SK-N-SH (cell line): ENCODE data around the gene B3GAT3. TPM values are rescaled to one million over a fixed set of nuclear protein-coding genes. Genes with fewer than 3 reads are reported as not detected.

ENCODE experiments used
- CTCF ChIA-PET: fragments of 300-600, 350-600 bp; formaldehyde crosslinking; extraction: SDS; loops from one replicate; lab custom pipeline; 2021; lab: Yijun Ruan, JAX
- POLR2A ChIA-PET: fragments of 350-600 bp; sonication (Branson Sonifier 250); formaldehyde crosslinking; extraction: SDS; loops from one replicate; lab custom pipeline; 2020; ENCODE audit warnings: antibody characterized with exemption, inconsistent platforms; lab: Yijun Ruan, JAX
- DNase-seq: peaks from one replicate; pipeline ENCODE4 v3.0.0; 2012
- H2AFZ ChIP-seq: fragments of 200-600 bp; sonication (generic); 2 replicates; pipeline ENCODE4 v1.8.1; 2016; ENCODE audit warnings: antibody characterized with exemption, mild to moderate bottlenecking, low read depth
- H3F3A ChIP-seq: fragments of 200-600 bp; sonication (generic); replicated peaks from 2 replicates; pipeline ENCODE3; 2016; ENCODE audit warnings: antibody characterized with exemption, mild to moderate bottlenecking; ENCODE audit not compliant: insufficient read depth
- H3K27ac ChIP-seq, 2 experiments: fragments of 200-500 bp in 1 of 2; fragments of 200-600 bp in 1 of 2; sonication (Bioruptor generic) in 1 of 2; sonication (generic), shearing (Covaris generic) in 1 of 2; 2 replicates each; pipeline versions ENCODE4 v1.5.1 to v1.6.1; 2014 to 2016; ENCODE audit warnings: low read depth in 2 of 2, inconsistent platforms in 1 of 2, low read length in 1 of 2, mild to moderate bottlenecking in 1 of 2, mixed read lengths in 1 of 2
- H3K27me3 ChIP-seq: fragments of 200-600 bp; sonication (generic), shearing (Covaris generic); 2 replicates; pipeline ENCODE4 v1.6.1; 2016; ENCODE audit warnings: mixed run types; ENCODE audit not compliant: insufficient read depth
- H3K36me3 ChIP-seq, 2 experiments: fragments of 200-500 bp in 1 of 2; fragments of 200-600 bp in 1 of 2; sonication (Bioruptor generic) in 1 of 2; sonication (generic) in 1 of 2; replicated peaks in 1 of 2; 2 replicates each; pipeline versions ENCODE3 to v1.5.1; 2014 to 2016; ENCODE audit warnings: low read length in 1 of 2, mild to moderate bottlenecking in 1 of 2; ENCODE audit not compliant: insufficient read depth in 2 of 2, control insufficient read depth in 1 of 2
- H3K4me1 ChIP-seq, 2 experiments: fragments of 200-500 bp in 1 of 2; fragments of 200-600 bp in 1 of 2; sonication (Bioruptor generic) in 1 of 2; sonication (generic), shearing (Covaris generic) in 1 of 2; 2 replicates each; pipeline versions ENCODE4 v1.5.1 to v1.6.1; 2014 to 2016; ENCODE audit warnings: low read depth in 1 of 2, low read length in 1 of 2, mixed run types in 1 of 2; ENCODE audit not compliant: insufficient read depth in 2 of 2, control insufficient read depth in 1 of 2
- H3K4me2 ChIP-seq: fragments of 200-600 bp; sonication (generic), shearing (Covaris generic); 2 replicates; pipeline ENCODE4 v1.6.1; 2017; ENCODE audit warnings: mixed run types
- H3K4me3 ChIP-seq, 2 experiments: fragments of 200-500 bp in 1 of 2; fragments of 200-600 bp in 1 of 2; sonication (Bioruptor generic) in 1 of 2; sonication (generic), shearing (Covaris generic) in 1 of 2; 2 replicates each; pipeline versions ENCODE4 v1.5.1 to v1.8.1; 2014 to 2016; ENCODE audit warnings: low read depth in 2 of 2, inconsistent platforms in 1 of 2, low read length in 1 of 2, mild to moderate bottlenecking in 1 of 2, mixed read lengths in 1 of 2, moderate library complexity in 1 of 2
- H3K79me2 ChIP-seq: fragments of 200-600 bp; sonication (generic); 2 replicates; pipeline ENCODE4 v1.8.1; 2017; ENCODE audit warnings: mild to moderate bottlenecking; ENCODE audit not compliant: insufficient read depth
- H3K9ac ChIP-seq: fragments of 200-600 bp; sonication (generic); 2 replicates; pipeline ENCODE4 v1.6.1; 2017; ENCODE audit warnings: mixed run types
- H3K9me2 ChIP-seq: fragments of 200-600 bp; sonication (generic); 2 replicates; pipeline ENCODE4 v1.6.1; 2017; ENCODE audit warnings: mixed run types
- H3K9me3 ChIP-seq: fragments of 200-600 bp; sonication (generic); 2 replicates; pipeline ENCODE4 v1.6.1; 2017; ENCODE audit warnings: mixed run types, mild to moderate bottlenecking, moderate library complexity
- H4K20me1 ChIP-seq: fragments of 200-600 bp; sonication (generic); 2 replicates; pipeline ENCODE4 v1.6.1; 2017; ENCODE audit warnings: mild to moderate bottlenecking, mixed run types; ENCODE audit not compliant: insufficient read depth
- CHD2 ChIP-seq: fragments of 150-350 bp; IDR thresholded peaks from 2 replicates; pipeline ENCODE4 v1.6.1; 2018; ENCODE audit warnings: low read length; ENCODE audit not compliant: partially characterized antibody
- GATA2 ChIP-seq: sonication (generic); formaldehyde crosslinking; IDR thresholded peaks from 2 replicates; pipeline ENCODE4 v1.5.0; 2020; ENCODE audit warnings: mild to moderate bottlenecking, missing genetic modification reagents
- JUND ChIP-seq: IDR thresholded peaks from 2 replicates; pipeline ENCODE4 v1.4.0; 2012
- MEF2A ChIP-seq: IDR thresholded peaks from 2 replicates; pipeline ENCODE4 v1.4.0; 2012; ENCODE audit warnings: low read depth, borderline replicate concordance
- NRF1 ChIP-seq: IDR thresholded peaks from 2 replicates; pipeline ENCODE4 v1.6.1; 2012; ENCODE audit warnings: low read depth, mild to moderate bottlenecking, low read length
- RAD21 ChIP-seq: IDR thresholded peaks from 2 replicates; pipeline ENCODE4 v1.6.1; 2012; ENCODE audit warnings: mild to moderate bottlenecking, low read length
- TEAD4 ChIP-seq: IDR thresholded peaks from 2 replicates; pipeline ENCODE4 v1.4.0; 2012; ENCODE audit warnings: mild to moderate bottlenecking, borderline replicate concordance; ENCODE audit not compliant: insufficient read depth
- YY1 ChIP-seq: IDR thresholded peaks from 2 replicates; pipeline ENCODE4 v1.4.0; 2012; ENCODE audit warnings: low read depth, mild to moderate bottlenecking
- WGBS: methylation state at CpG from one replicate; pipeline ENCODE4 v1.1.6; 2017; ENCODE audit warnings: low lambda C conversion rate; 5-methylcytosine and 5-hydroxymethylcytosine counted together
- polyA plus RNA-seq, 3 experiments: library from polyadenylated mRNA; depleted of rRNA; stranded (reverse); fragments of >200 nt; gene quantifications; 2 replicates each; pipeline ENCODE4 v1.2.3, GENCODE V29; 2012
- TF ChIP-seq, protein P1 (sequence below): IDR thresholded peaks from 2 replicates; pipeline ENCODE4 v1.6.1; 2012; ENCODE audit warnings: mild to moderate bottlenecking, low read depth, low read length, moderate library complexity
- TF ChIP-seq, protein P2 (sequence below): fragments of 200-600 bp; sonication (generic); IDR thresholded peaks from 2 replicates; pipeline ENCODE4 v1.6.1; 2017; ENCODE audit warnings: antibody characterized with exemption, mild to moderate bottlenecking, moderate library complexity

Gene B3GAT3
- polyA plus RNA-seq, 1 of the 3 experiments (the other 2 are of a cell fraction) = 104 TPM

DNA sequence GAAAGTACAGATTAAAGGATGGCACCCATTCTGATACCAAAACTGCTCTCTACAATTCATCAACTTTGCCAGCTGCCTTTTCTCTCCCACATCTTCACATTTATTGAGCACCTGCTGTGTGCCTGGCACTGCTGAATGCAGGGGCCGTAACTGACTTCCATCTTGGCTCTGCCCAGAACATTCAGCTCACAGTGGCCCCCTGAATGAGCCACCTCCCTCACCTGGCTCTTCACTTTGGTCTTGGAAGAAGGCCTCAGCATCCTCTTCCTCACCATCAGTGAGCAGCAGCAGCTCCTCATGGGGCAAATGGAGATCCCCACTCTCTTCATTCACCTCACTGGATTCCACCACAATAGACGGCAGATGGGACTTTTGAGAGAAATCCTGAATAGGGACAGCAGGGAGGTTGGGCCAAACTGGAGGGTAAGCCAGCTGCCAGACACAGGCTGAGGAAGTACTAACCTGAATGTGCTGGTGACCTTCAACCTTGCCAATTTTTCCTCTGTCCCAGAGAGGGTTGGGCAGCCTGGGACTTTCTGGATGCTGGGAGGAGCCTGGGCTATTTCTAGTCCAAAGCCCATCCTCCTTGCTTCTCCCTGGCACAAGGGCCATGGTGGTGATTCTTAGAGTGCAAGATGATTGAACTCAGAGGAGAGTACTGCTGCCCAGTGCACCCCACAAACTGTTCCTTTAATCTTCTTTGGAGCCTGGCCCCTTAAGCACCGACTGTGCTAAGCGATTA lies 47.8 kb upstream of the B3GAT3 start:
- CTCF ChIA-PET = interaction anchor here (1.5 to 1.9 kb wide), 3 partner anchors 11 to 25 kb away, joined by 3 to 8 read pairs (median 4); no protein-coding TSS in a partner anchor

DNA sequence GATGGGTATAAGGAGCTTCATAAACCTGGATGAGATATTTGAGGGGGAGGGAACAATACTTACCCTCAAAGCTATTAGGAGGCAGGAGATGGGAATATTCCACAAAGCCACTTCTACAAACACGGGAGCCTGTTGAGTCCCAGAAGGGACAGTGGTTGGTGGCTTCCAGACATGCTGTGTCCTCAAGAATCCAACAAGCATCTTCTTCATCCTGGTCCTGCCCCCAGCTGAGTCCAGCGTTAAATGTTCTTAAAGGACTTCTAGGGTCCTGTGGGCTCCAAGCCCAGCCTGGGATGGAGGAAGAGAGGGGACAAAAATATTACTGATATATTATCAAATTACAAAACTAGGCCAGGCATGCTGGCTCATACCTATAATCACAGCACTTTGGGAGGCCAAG lies 45.7 kb upstream of the B3GAT3 start:
- Histone ChIP-seq H2AFZ (no peak overlapping the region), H3K9me2 (no peaks in the 10 kb centered on the region), H3K27ac (peak overlapping the region in 1 of 2 experiments; percentile 92; a peak in 2 of 4 replicates), H4K20me1 (no peaks in the 10 kb centered on the region), H3K9ac (no peak overlapping the region), H3F3A (peaks cover 38% of the 10 kb centered on the region), H3K9me3 (no peaks in the 10 kb centered on the region), H3K4me2 (peak overlapping the region; percentile 96), H3K79me2 (peaks cover 74% of the 10 kb centered on the region), H3K4me3 (no peak overlapping the region), H3K36me3 (peaks cover 20 to 24% of the 10 kb centered on the region in 2 experiments), H3K4me1 (peaks cover 16 to 22% of the 10 kb centered on the region in 2 experiments; a peak in 3 of 4 replicates), H3K27me3 (no peaks in the 10 kb centered on the region)
- no peak for DNase-seq
- 89% methylated on average over 2 of the region's 2 CpGs for WGBS
- TF ChIP-seq, protein P1, sequence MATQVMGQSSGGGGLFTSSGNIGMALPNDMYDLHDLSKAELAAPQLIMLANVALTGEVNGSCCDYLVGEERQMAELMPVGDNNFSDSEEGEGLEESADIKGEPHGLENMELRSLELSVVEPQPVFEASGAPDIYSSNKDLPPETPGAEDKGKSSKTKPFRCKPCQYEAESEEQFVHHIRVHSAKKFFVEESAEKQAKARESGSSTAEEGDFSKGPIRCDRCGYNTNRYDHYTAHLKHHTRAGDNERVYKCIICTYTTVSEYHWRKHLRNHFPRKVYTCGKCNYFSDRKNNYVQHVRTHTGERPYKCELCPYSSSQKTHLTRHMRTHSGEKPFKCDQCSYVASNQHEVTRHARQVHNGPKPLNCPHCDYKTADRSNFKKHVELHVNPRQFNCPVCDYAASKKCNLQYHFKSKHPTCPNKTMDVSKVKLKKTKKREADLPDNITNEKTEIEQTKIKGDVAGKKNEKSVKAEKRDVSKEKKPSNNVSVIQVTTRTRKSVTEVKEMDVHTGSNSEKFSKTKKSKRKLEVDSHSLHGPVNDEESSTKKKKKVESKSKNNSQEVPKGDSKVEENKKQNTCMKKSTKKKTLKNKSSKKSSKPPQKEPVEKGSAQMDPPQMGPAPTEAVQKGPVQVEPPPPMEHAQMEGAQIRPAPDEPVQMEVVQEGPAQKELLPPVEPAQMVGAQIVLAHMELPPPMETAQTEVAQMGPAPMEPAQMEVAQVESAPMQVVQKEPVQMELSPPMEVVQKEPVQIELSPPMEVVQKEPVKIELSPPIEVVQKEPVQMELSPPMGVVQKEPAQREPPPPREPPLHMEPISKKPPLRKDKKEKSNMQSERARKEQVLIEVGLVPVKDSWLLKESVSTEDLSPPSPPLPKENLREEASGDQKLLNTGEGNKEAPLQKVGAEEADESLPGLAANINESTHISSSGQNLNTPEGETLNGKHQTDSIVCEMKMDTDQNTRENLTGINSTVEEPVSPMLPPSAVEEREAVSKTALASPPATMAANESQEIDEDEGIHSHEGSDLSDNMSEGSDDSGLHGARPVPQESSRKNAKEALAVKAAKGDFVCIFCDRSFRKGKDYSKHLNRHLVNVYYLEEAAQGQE = no peak
- TF ChIP-seq GATA2 = no peak
- TF ChIP-seq RAD21 = no peak
- TF ChIP-seq CHD2 = no peak
- TF ChIP-seq MEF2A = no peak
- TF ChIP-seq, protein P2, sequence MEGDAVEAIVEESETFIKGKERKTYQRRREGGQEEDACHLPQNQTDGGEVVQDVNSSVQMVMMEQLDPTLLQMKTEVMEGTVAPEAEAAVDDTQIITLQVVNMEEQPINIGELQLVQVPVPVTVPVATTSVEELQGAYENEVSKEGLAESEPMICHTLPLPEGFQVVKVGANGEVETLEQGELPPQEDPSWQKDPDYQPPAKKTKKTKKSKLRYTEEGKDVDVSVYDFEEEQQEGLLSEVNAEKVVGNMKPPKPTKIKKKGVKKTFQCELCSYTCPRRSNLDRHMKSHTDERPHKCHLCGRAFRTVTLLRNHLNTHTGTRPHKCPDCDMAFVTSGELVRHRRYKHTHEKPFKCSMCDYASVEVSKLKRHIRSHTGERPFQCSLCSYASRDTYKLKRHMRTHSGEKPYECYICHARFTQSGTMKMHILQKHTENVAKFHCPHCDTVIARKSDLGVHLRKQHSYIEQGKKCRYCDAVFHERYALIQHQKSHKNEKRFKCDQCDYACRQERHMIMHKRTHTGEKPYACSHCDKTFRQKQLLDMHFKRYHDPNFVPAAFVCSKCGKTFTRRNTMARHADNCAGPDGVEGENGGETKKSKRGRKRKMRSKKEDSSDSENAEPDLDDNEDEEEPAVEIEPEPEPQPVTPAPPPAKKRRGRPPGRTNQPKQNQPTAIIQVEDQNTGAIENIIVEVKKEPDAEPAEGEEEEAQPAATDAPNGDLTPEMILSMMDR = no peak
- no peak for TF ChIP-seq YY1
- TF ChIP-seq TEAD4 = no peak
- ChIA-PET CTCF (interaction anchor here (0.8 to 1.8 kb wide), 5 partner anchors 13 to 119 kb away, joined by 3 to 6 read pairs (median 4); partner anchors contain the start of genes BSCL2, GNG3 and INTS5), POLR2A (interaction anchor here (0.6 to 3.4 kb wide), 5 partner anchors 19 to 174 kb away, joined by 3 to 17 read pairs (median 3); partner anchors contain the start of genes EEF1G, HNRNPUL2 and TTC9C)

More for the DNA sequence above, 47.8 kb upstream of the B3GAT3 start:
- Histone ChIP-seq H3K27me3 (no peaks in the 10 kb centered on the region), H3K9ac (no peak overlapping the region), H4K20me1 (no peaks in the 10 kb centered on the region), H3K36me3 (peaks cover 12 to 20% of the 10 kb centered on the region in 2 experiments), H3K27ac (peak overlapping the region; percentile 28 to 80; a peak in 2 of 4 replicates), H3K4me3 (no peak overlapping the region), H3F3A (peaks cover 43% of the 10 kb centered on the region), H3K4me1 (peaks cover 25 to 29% of the 10 kb centered on the region in 2 experiments; a peak in 3 of 4 replicates), H3K79me2 (peaks cover 76% of the 10 kb centered on the region), H3K9me3 (no peaks in the 10 kb centered on the region), H3K9me2 (no peaks in the 10 kb centered on the region), H3K4me2 (no peak overlapping the region), H2AFZ (no peak overlapping the region)
- POLR2A ChIA-PET = no interaction called here
- 76% methylated on average over 4 of the region's 4 CpGs for WGBS
- no peak for DNase-seq
- TF ChIP-seq JUND (no peak), NRF1 (no peak)
